B cell (primary cell): ENCODE measurements around the gene ACO2. TPM values are rescaled to one million over a fixed set of nuclear protein-coding genes. Genes with fewer than 3 reads are reported as not detected.
A peak's percentile ranks its signal among the peaks of the same experiment; 100 is the strongest.

Experiments used
- ATAC-seq: fragments of 200-7000 bp; cut with Tn5 transposase; one replicate; pipeline ENCODE4 v1.10.0; 2021; ENCODE audit warnings: low read depth, mild to moderate bottlenecking, moderate number of reproducible peaks, moderate library complexity
- CTCF ChIA-PET: fragments of 350-600 bp; sonication (Branson Sonifier 250); formaldehyde crosslinking; loops from one replicate; lab custom pipeline; 2021; ENCODE audit warnings: antibody characterized with exemption, inconsistent platforms; lab: Charles Lee
- POLR2A ChIA-PET: fragments of 350-600 bp; sonication (Branson Sonifier 250); formaldehyde crosslinking; loops from one replicate; lab custom pipeline; 2021; ENCODE audit warnings: antibody characterized with exemption; lab: Charles Lee
- DNase-seq: peaks from one replicate; pipeline ENCODE4 v3.0.0; 2013
- H2AFZ ChIP-seq: 2 replicates; pipeline ENCODE4 v1.6.1; 2012; ENCODE audit warnings: mild to moderate bottlenecking, low read depth, low read length; ENCODE audit not compliant: insufficient read depth, poor library complexity, severe bottlenecking
- H3K27ac ChIP-seq, 2 donors: 1 replicate in 1 of 2; 2 replicates in 1 of 2; pipeline ENCODE4 v1.5.1; 2012 to 2013; ENCODE audit warnings: low read length in 2 of 2, mild to moderate bottlenecking in 2 of 2, moderate library complexity in 1 of 2
- H3K27me3 ChIP-seq, 4 experiments: fragments of 200-600 bp in 1 of 4; sonication (generic) in 1 of 4; replicated peaks in 1 of 4; 1 replicate in 2 of 4; 2 replicates in 2 of 4; pipeline versions ENCODE4 v1.6.1 to v1.7.0; 2013 to 2016; ENCODE audit warnings: low read length in 3 of 4, mild to moderate bottlenecking in 2 of 4, mixed read lengths in 1 of 4, moderate library complexity in 1 of 4; ENCODE audit not compliant: insufficient read depth in 4 of 4, control insufficient read depth in 3 of 4; ENCODE audit errors: control extremely low read depth in 1 of 4
- H3K36me3 ChIP-seq, 2 experiments: replicated peaks in 1 of 2; 1 replicate in 1 of 2; 2 replicates in 1 of 2; pipeline versions ENCODE4 v1.6.1 to v1.7.1; 2013; ENCODE audit warnings: low read length in 1 of 2; ENCODE audit not compliant: insufficient read depth in 2 of 2, control insufficient read depth in 1 of 2; ENCODE audit errors: control extremely low read depth in 1 of 2, extremely low read depth in 1 of 2
- H3K4me1 ChIP-seq, 2 donors: fragments of 200-600 bp in 1 of 2; sonication (generic) in 1 of 2; 1 replicate in 1 of 2; 2 replicates in 1 of 2; pipeline versions ENCODE4 v1.5.1 to v1.6.1; 2013 to 2017; ENCODE audit warnings: low read length in 2 of 2; ENCODE audit not compliant: control insufficient read depth in 2 of 2, insufficient read depth in 2 of 2
- H3K4me2 ChIP-seq: replicated peaks from 2 replicates; pipeline ENCODE3; 2012; ENCODE audit warnings: mild to moderate bottlenecking, low read depth, low read length; ENCODE audit not compliant: poor library complexity, severe bottlenecking
- H3K4me3 ChIP-seq, 5 experiments: fragments of 200-600 bp in 1 of 5; sonication (generic) in 1 of 5; 1 replicate in 3 of 5; 2 replicates in 2 of 5; pipeline versions ENCODE4 v1.5.1 to v1.7.0; 2011 to 2016; ENCODE audit warnings: low read length in 4 of 5, mild to moderate bottlenecking in 4 of 5, low read depth in 2 of 5, control low read depth in 1 of 5, moderate library complexity in 1 of 5; ENCODE audit not compliant: insufficient read depth in 1 of 5; ENCODE audit errors: control extremely low read depth in 1 of 5, extremely low read depth in 1 of 5
- H3K79me2 ChIP-seq: fragments of 200-600 bp; sonication (generic); one replicate; pipeline ENCODE4 v1.6.0; 2016; ENCODE audit warnings: low read length; ENCODE audit not compliant: control insufficient read depth, insufficient read depth
- H3K9ac ChIP-seq: fragments of 200-600 bp; sonication (generic); 2 replicates; pipeline ENCODE4 v1.6.1; 2017; ENCODE audit warnings: mild to moderate bottlenecking, low read length, moderate library complexity
- H3K9me3 ChIP-seq, 3 donors: one replicate each; pipeline versions ENCODE4 v1.6.1 to v1.7.1; 2013; ENCODE audit warnings: low read length in 2 of 3; ENCODE audit not compliant: control insufficient read depth in 2 of 3, insufficient read depth in 1 of 3; ENCODE audit errors: control extremely low read depth in 1 of 3
- H4K20me1 ChIP-seq: 2 replicates; pipeline ENCODE4 v1.6.0; 2012; ENCODE audit warnings: mild to moderate bottlenecking, low read length; ENCODE audit not compliant: insufficient read depth, control insufficient read depth, poor library complexity, severe bottlenecking
- H3K27ac Mint-ChIP-seq: one replicate; pipeline ENCODE4 v1.8.0; 2021; ENCODE audit warnings: mixed read lengths
- H3K27me3 Mint-ChIP-seq: one replicate; pipeline ENCODE4 v1.8.0; 2021; ENCODE audit warnings: mixed read lengths
- H3K4me1 Mint-ChIP-seq: one replicate; pipeline ENCODE4 v1.8.0; 2021; ENCODE audit warnings: mixed read lengths
- H3K4me3 Mint-ChIP-seq: one replicate; pipeline ENCODE4 v1.8.0; 2021; ENCODE audit warnings: mixed read lengths
- H3K9me3 Mint-ChIP-seq: one replicate; pipeline ENCODE4 v1.8.0; 2022; ENCODE audit warnings: mixed read lengths; ENCODE audit not compliant: insufficient read depth
- EZH2 ChIP-seq: IDR thresholded peaks from 2 replicates; pipeline ENCODE4 v1.6.1; 2012; ENCODE audit warnings: borderline replicate concordance, low read depth, mild to moderate bottlenecking, moderate library complexity, low read length; ENCODE audit not compliant: insufficient read depth, poor library complexity, severe bottlenecking
- WGBS: methylation state at CpG from one replicate; pipeline ENCODE4 v1.1.5; 2013; ENCODE audit warnings: missing lambda C conversion rate; ENCODE audit not compliant: insufficient coverage; 5-methylcytosine and 5-hydroxymethylcytosine counted together
- intact Hi-C: fragments of 100-400 bp; cut with micrococcal nuclease; formaldehyde crosslinking; loops from one replicate; pipeline ENCODE4 v1.10.0; 2022
- polyA plus RNA-seq: library from polyadenylated mRNA; depleted of rRNA; stranded (reverse); fragments of >200 nt; gene quantifications from 2 replicates; pipeline ENCODE4 v1.2.3, GENCODE V29; 2012
- total RNA-seq, 2 donors: library from RNA; stranded (reverse); fragments of 120-200 nt in 1 of 2; gene quantifications; 1 replicate in 1 of 2; 2 replicates in 1 of 2; pipeline versions ENCODE4 v1.2.3 to v1.2.4, GENCODE V29; 2013 to 2022
- TF ChIP-seq, protein P1 (sequence below): fragments of 200-600 bp; IDR thresholded peaks from one replicate; pipeline ENCODE4 v1.8.0; 2022; ENCODE audit warnings: antibody characterized with exemption, mild to moderate bottlenecking

Gene ACO2
- total and polyA plus RNA-seq, 2 donors (not counting 1 experiment from before 2014, with no cell fraction given), result 91.5 to 91.7 TPM

DNA sequence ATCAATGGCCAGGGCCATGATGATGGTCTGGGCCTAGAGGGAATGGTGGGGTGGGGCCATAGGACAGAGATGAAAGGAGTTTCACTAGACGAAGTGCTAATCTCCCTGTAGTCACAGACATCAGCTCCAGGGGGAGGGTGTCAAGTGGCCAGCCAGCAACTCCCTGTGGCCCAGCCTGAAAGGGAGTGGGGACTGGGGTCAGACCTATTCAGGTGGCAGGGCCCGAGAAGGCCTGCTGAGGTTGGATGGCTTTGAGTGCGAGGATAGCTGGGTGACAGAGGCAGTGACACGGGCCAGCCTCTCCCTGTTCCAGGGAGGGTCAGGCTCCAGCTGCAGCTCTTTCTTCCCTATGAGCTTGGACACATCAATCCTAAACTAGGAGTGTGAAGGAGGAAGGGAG lies 33.4 kb upstream of the ACO2 start:
- no peaks in the 10 kb centered on the region for H3K9me3 ChIP-seq
- no peaks in the 10 kb centered on the region for H3K27me3 ChIP-seq
- peaks cover 79% of the 10 kb centered on the region for H4K20me1 ChIP-seq
- Mint-ChIP-seq H3K4me3 (no peak overlapping the region), H3K27me3 (no peaks in the 10 kb centered on the region), H3K9me3 (no peaks in the 10 kb centered on the region), H3K27ac (no peak overlapping the region), H3K4me1 (peaks cover 21% of the 10 kb centered on the region)
- peaks cover 2 to 58% of the 10 kb centered on the region in 2 experiments for H3K36me3 ChIP-seq
- ChIA-PET CTCF (no interaction called here), POLR2A (no interaction called here)
- H3K4me2 ChIP-seq, result no peak overlapping the region
- intact Hi-C loops, result no loop called here
- peaks cover 89% of the 10 kb centered on the region for H3K79me2 ChIP-seq
- H3K4me1 ChIP-seq, result peaks cover 0 to 8% of the 10 kb centered on the region in 2 donors
- no peak overlapping the region for H3K9ac ChIP-seq
- WGBS, result 100% methylated on average over 1 of the region's 4 CpGs
- H3K4me3 ChIP-seq, result no peak overlapping the region
- ATAC-seq, result no peak
- peak overlapping the region in 1 of 2 donors; percentile 8 for H3K27ac ChIP-seq
- DNase-seq, result no peak
- H2AFZ ChIP-seq, result no peak overlapping the region
- TF ChIP-seq, protein P1, sequence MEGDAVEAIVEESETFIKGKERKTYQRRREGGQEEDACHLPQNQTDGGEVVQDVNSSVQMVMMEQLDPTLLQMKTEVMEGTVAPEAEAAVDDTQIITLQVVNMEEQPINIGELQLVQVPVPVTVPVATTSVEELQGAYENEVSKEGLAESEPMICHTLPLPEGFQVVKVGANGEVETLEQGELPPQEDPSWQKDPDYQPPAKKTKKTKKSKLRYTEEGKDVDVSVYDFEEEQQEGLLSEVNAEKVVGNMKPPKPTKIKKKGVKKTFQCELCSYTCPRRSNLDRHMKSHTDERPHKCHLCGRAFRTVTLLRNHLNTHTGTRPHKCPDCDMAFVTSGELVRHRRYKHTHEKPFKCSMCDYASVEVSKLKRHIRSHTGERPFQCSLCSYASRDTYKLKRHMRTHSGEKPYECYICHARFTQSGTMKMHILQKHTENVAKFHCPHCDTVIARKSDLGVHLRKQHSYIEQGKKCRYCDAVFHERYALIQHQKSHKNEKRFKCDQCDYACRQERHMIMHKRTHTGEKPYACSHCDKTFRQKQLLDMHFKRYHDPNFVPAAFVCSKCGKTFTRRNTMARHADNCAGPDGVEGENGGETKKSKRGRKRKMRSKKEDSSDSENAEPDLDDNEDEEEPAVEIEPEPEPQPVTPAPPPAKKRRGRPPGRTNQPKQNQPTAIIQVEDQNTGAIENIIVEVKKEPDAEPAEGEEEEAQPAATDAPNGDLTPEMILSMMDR, result no peak
- no peak for TF ChIP-seq EZH2

DNA sequence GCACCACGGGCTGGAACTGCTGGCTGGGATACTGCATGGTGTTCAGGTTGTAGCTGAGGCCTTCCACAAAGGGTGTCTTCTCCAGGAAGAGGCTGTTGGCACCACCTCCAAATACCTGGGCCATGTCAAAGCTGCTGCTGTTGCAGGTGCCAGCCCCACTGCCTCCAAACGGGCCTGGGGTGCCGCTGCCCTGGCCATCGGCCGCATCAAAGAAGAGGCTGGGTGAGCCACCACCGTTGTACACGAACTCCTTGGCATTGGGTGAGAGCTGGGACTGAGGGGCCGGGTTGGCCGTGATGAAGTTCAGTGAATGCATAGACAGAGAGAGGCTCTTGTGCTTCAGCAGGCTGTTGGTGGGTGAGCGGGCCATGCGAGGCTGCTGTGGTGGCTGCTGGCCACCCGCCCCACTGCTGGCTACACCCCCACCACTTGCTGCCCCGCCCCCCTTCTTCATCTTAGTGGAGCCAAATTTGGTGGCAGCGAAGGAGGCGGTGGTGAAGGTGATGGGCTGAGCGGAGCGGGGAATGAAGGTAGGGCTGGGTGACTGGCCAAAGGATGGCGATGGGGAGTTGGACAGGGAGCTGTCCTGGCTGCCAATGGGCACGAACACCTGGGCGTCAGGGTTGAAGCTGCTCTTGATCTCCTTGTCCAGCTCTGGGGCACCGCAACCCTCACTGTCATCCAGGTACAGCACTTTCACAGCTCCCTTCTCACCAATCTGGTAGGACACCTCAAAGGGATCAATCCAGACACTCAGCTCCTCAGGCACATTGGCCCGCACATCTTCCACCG lies 32.4 kb upstream of the ACO2 start:
- no peak overlapping the region for H3K27ac ChIP-seq
- Mint-ChIP-seq H3K9me3 (no peaks in the 10 kb centered on the region), H3K27me3 (no peaks in the 10 kb centered on the region), H3K4me1 (peaks cover 20% of the 10 kb centered on the region), H3K4me3 (no peak overlapping the region), H3K27ac (no peak overlapping the region)
- no peak overlapping the region for H2AFZ ChIP-seq
- peaks cover 89% of the 10 kb centered on the region for H3K79me2 ChIP-seq
- H3K27me3 ChIP-seq, result no peaks in the 10 kb centered on the region
- H3K9ac ChIP-seq, result no peak overlapping the region
- peaks cover 2 to 55% of the 10 kb centered on the region in 2 experiments for H3K36me3 ChIP-seq
- ATAC-seq (no peak), DNase-seq (no peak)
- intact Hi-C loops, result no loop called here
- 94% methylated on average over 19 of the region's 23 CpGs for WGBS
- H4K20me1 ChIP-seq, result peaks cover 77% of the 10 kb centered on the region
- TF ChIP-seq EZH2, result no peak
- TF ChIP-seq, protein P1, result no peak
- H3K4me3 ChIP-seq, result no peak overlapping the region
- CTCF ChIA-PET, result interaction anchor here (1.1 to 1.4 kb wide), 2 partner anchors 28 to 81 kb away, joined by 3 read pairs; no protein-coding TSS in a partner anchor
- H3K4me1 ChIP-seq, result peaks cover 0 to 9% of the 10 kb centered on the region in 2 donors
- POLR2A ChIA-PET, result interaction anchor here (0.5 to 0.6 kb wide), 3 partner anchors 11 to 50 kb away, joined by 3 to 7 read pairs (median 3); no protein-coding TSS in a partner anchor
- no peak overlapping the region for H3K4me2 ChIP-seq
- H3K9me3 ChIP-seq, result no peaks in the 10 kb centered on the region
